H1 (cell line): Measurements from ENCODE around the gene HMGCLL1. TPM values are rescaled to one million over a fixed set of nuclear protein-coding genes. Genes with fewer than 3 reads are reported as not detected.

ENCODE experiments used
- EGR1 ChIP-seq: IDR thresholded peaks from 2 replicates; pipeline ENCODE4 v1.6.1; 2011; ENCODE audit warnings: low read depth, low read length, borderline replicate concordance
- KDM1A ChIP-seq: fragments of 200-600, 300-600 bp; sonication (generic); IDR thresholded peaks from 2 replicates; pipeline ENCODE4 v1.7.1; 2016; ENCODE audit warnings: mild to moderate bottlenecking, low read length, borderline replicate concordance
- POLR2AphosphoS5 ChIP-seq: IDR thresholded peaks from 2 replicates; pipeline ENCODE4 v1.6.1; 2011; ENCODE audit warnings: low read depth, low read length
- POU5F1 ChIP-seq: IDR thresholded peaks from 2 replicates; pipeline ENCODE4 v1.6.1; 2011; ENCODE audit warnings: low read depth, mild to moderate bottlenecking, low read length, moderate library complexity
- polyA plus RNA-seq, 7 experiments: library from polyadenylated mRNA; depleted of rRNA in 3 of 7; stranded (reverse) in 5 of 7; unstranded in 2 of 7; fragments of >200 nt in 5 of 7; fragments of 200-250 nt in 2 of 7; gene quantifications; 1 replicate in 5 of 7; 2 replicates in 1 of 7; 4 replicates in 1 of 7; pipeline versions ENCODE4 v1.2.1 to v1.2.3, GENCODE V29; 2011 to 2013; ENCODE audit warnings: missing spikeins in 2 of 7, mixed read lengths in 2 of 7
- total RNA-seq: library from RNA; stranded (reverse); fragmentation: NEBNext Ultra II Directional; extraction: Animal tissue kit (Norgen Biotek cat#: 25700); gene quantifications from 2 replicates; pipeline ENCODE4 v1.2.1, GENCODE V29; 2021

The HMGCLL1 gene
- total and polyA plus RNA-seq, 2 of the 8 experiments (the other 6 are each of a cell fraction or from before 2014, with no cell fraction given) = 0.06 to 0.41 TPM

- TF ChIP-seq KDM1A (no peak), POLR2AphosphoS5 (no peak), POU5F1 (no peak), EGR1 (no peak)
These were observed 38.0 kb downstream of the HMGCLL1 start (continued) for GRCh38 chr6:55541024-55541423.
